Prostate gland (tissue), 2 donors: Measurements from ENCODE around the gene DUSP22. TPM values are rescaled to one million over a fixed set of nuclear protein-coding genes. Genes with fewer than 3 reads are reported as not detected.

Experiments used
- DNase-seq: peaks from one replicate; pipeline ENCODE4 v3.0.0-alpha.2; 2019; ENCODE audit warnings: low spot score
- H3K27ac ChIP-seq, 2 donors: fragments of 200-600 bp; sonication (generic); 2 replicates each; pipeline ENCODE4 v1.5.1; 2017 to 2019
- H3K27me3 ChIP-seq: fragments of 200-600 bp; sonication (generic); replicated peaks from 2 replicates; pipeline ENCODE4 v1.5.1; 2019; ENCODE audit not compliant: insufficient read depth
- H3K36me3 ChIP-seq, 2 donors: fragments of 200-600 bp; sonication (generic); 1 replicate in 1 of 2; 2 replicates in 1 of 2; pipeline versions ENCODE4 v1.5.1 to v1.8.1; 2017 to 2019
- H3K4me1 ChIP-seq: fragments of 200-600 bp; sonication (generic); replicated peaks from 2 replicates; pipeline ENCODE4 v1.5.1; 2019
- H3K4me3 ChIP-seq, 2 donors: fragments of 200-600 bp; sonication (generic); 2 replicates each; pipeline ENCODE4 v1.5.1; 2017 to 2019
- H3K9me3 ChIP-seq: fragments of 200-600 bp; sonication (generic); 2 replicates; pipeline ENCODE4 v1.5.1; 2017
- POLR2A ChIP-seq: fragments of 450-650 bp; IDR thresholded peaks from one replicate; pipeline ENCODE4 v1.6.1; 2016; ENCODE audit warnings: antibody characterized with exemption, mild to moderate bottlenecking
- POLR2AphosphoS5 ChIP-seq: sonication (generic); formaldehyde crosslinking; IDR thresholded peaks from one replicate; pipeline ENCODE4 v1.6.1; 2017; ENCODE audit warnings: antibody characterized with exemption
- WGBS: methylation state at CpG from one replicate; pipeline ENCODE4 v1.1.5; 2018; 5-methylcytosine and 5-hydroxymethylcytosine counted together
- intact Hi-C: fragments of 100-400 bp; cut with DNase I; formaldehyde crosslinking; loops from one replicate; pipeline ENCODE4 v1.14.2; 2022
- total RNA-seq, 2 donors: library from RNA; depleted of rRNA; stranded (reverse); fragments of >200 nt; gene quantifications; one replicate each; pipeline ENCODE4 v1.1.0, GENCODE V29; 2016
- TF ChIP-seq, protein P1 (sequence below), 4 experiments: fragments of 200-600 bp in 2 of 4; fragments of 450-650 bp in 2 of 4; sonication (generic) in 2 of 4; IDR thresholded peaks; 1 replicate in 3 of 4; 2 replicates in 1 of 4; pipeline ENCODE4 v1.5.1; 2016 to 2019; ENCODE audit warnings: antibody characterized with exemption in 4 of 4, mild to moderate bottlenecking in 2 of 4, moderate library complexity in 2 of 4

Gene DUSP22
- total RNA-seq, 2 donors from 2014 or later = 29.8 to 95.8 TPM

DNA sequence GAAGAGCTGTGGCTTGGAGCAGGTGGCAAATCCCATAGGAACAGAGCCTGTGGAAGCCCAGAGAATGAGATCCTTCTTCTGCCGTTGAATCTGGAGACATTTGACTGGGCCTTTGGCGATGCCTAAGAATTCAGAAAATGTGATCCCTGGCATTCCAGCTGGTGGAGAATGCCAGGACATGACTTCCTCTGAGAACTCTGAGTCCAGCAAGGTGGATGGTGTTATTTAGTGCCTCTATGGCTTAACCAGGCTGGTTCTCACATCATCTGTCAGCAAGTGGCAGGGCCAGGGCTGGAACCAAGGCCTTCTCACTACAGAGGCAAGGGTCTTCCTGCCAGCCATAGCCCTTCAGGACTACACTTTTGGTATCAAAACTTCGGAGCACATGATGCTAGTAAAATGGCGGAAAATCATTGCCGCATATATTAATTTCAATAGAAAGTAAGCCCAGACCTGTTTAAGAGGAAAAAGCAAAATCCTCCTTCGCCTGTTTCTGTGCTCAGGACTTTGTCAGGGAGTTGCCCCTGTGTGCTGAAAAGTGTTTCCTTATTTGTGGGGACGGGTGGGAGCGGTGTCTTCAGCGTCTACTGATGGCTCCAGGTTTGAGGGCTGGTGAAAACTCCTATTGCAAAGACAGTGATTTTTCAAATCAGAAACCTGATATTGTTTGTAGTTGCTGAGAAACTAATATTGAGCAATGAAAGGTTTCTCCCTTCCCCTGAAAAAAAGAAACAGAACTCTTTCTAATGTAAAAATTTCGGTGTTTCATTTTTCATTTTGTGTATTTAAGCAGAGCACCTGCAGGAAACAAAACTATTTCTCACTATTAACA lies 23.9 kb downstream of the DUSP22 start:
- 84% methylated on average over 10 of the region's 10 CpGs for WGBS
- no peak for DNase-seq
- Histone ChIP-seq H3K27me3 (no peaks in the 10 kb centered on the region), H3K27ac (no peak overlapping the region), H3K4me1 (no peaks in the 10 kb centered on the region), H3K4me3 (no peak overlapping the region), H3K36me3 (no peaks in the 10 kb centered on the region), H3K9me3 (no peaks in the 10 kb centered on the region)
- TF ChIP-seq, protein P1, sequence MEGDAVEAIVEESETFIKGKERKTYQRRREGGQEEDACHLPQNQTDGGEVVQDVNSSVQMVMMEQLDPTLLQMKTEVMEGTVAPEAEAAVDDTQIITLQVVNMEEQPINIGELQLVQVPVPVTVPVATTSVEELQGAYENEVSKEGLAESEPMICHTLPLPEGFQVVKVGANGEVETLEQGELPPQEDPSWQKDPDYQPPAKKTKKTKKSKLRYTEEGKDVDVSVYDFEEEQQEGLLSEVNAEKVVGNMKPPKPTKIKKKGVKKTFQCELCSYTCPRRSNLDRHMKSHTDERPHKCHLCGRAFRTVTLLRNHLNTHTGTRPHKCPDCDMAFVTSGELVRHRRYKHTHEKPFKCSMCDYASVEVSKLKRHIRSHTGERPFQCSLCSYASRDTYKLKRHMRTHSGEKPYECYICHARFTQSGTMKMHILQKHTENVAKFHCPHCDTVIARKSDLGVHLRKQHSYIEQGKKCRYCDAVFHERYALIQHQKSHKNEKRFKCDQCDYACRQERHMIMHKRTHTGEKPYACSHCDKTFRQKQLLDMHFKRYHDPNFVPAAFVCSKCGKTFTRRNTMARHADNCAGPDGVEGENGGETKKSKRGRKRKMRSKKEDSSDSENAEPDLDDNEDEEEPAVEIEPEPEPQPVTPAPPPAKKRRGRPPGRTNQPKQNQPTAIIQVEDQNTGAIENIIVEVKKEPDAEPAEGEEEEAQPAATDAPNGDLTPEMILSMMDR (IDR thresholded peaks at IDR 0.05) = no peak
- TF ChIP-seq POLR2A (no peak), POLR2AphosphoS5 (no peak)
- intact Hi-C loops = no loop called here

DNA sequence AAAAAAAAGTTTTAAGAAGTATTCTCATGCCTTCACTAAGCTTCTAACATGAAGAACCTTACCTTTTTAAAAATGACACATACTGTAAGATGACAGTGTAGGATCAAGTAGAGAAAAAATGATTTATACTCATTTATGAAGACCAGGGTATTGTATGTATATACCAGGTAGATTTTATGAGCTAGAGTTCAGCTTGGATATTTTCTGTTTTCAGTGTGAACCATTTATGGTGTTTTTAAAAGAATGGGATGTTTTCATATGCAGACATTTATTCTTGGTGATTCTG lies 24.4 kb downstream of the DUSP22 start:
- TF ChIP-seq, protein P1 (IDR thresholded peaks at IDR 0.05) = no peak
- no peak for TF ChIP-seq POLR2AphosphoS5
- no peak for TF ChIP-seq POLR2A
- Histone ChIP-seq H3K4me3 (no peak overlapping the region), H3K27ac (no peak overlapping the region)

DNA sequence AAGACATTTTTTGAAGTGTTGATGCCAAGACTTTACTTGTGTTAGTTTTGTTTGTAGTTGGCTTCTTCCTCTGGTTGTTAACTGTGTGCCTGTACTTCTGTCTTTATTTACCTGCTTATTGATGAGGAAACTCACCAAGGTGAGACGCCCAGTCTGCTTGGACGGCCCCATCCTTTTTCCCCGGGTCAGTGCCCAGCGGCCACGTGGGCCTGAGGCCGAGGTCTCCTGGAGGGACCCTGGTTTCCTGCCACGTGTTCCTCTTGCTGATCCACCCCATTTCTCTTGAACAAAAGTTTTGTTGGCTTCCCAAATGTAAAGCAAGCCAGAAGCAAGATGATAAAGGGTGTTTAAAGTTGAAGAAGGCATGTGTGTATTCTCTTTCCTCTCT lies 24.8 kb downstream of the DUSP22 start:
- Histone ChIP-seq H3K4me1 (no peaks in the 10 kb centered on the region), H3K36me3 (no peaks in the 10 kb centered on the region), H3K27me3 (no peaks in the 10 kb centered on the region), H3K9me3 (no peaks in the 10 kb centered on the region), H3K4me3 (no peak overlapping the region), H3K27ac (no peak overlapping the region)
- intact Hi-C loops = no loop called here
- no peak for DNase-seq
- WGBS = 75% methylated on average over 7 of the region's 7 CpGs
- TF ChIP-seq, protein P1 (IDR thresholded peaks at IDR 0.05) = no peak
- TF ChIP-seq POLR2A = no peak
- TF ChIP-seq POLR2AphosphoS5 = no peak

More for the DNA sequence above, 24.4 kb downstream of the DUSP22 start:
- DNase-seq = no peak
- no peaks in the 10 kb centered on the region for H3K36me3 ChIP-seq
- no peaks in the 10 kb centered on the region for H3K27me3 ChIP-seq
- intact Hi-C loops = no loop called here
- H3K4me1 ChIP-seq = no peaks in the 10 kb centered on the region
- H3K9me3 ChIP-seq = no peaks in the 10 kb centered on the region

DNA sequence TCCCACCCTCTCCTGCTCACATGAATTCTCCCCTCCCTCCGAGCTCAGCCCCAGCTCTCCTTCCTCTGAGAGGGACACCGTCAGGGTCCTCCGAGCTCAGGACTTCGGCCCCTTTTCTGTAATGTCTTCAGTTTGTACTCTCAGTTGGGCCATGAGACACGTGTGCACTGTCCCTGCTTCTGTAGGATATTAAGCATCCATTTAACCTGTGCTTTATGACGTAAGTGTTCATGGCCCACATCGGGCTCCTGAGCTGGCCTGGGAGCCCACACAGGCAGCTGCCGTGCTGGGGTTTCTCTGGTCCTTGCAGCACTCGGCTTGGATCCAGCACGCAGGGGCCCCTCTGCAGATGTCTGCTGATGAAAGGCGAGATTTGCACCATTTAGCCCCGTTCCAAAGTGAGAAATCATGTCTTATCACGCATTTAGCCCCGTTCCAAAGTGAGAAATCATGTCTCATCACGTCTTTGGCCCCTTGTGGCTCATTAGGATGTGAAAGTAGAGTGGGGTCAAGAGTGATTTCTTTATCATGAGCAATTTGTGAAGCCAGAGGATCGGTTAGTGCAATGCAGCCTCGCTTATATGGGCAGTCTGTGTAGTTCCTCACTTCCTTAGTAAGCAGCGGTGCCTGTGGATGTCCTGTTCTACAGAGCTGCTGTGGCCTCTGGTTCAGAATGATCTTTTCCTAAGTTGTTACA lies 25.3 kb downstream of the DUSP22 start:
- H3K27me3 ChIP-seq = no peaks in the 10 kb centered on the region
- TF ChIP-seq, protein P1 (IDR thresholded peaks at IDR 0.05) = no peak
- no peak for TF ChIP-seq POLR2A
- no peak for TF ChIP-seq POLR2AphosphoS5
- no peaks in the 10 kb centered on the region for H3K9me3 ChIP-seq
- no peak overlapping the region for H3K27ac ChIP-seq
- 72% methylated on average over 18 of the region's 18 CpGs for WGBS
- no peak overlapping the region for H3K4me3 ChIP-seq
- no peaks in the 10 kb centered on the region for H3K4me1 ChIP-seq
- no peaks in the 10 kb centered on the region for H3K36me3 ChIP-seq
- intact Hi-C loops = no loop called here
- no peak for DNase-seq
